Activated B cell treated with CpG ODN at 0.5 μM for 24 hours (primary cell): Measurements from ENCODE around the gene TEX29. TPM values are rescaled to one million over a fixed set of nuclear protein-coding genes. Genes with fewer than 3 reads are reported as not detected.

Experiments
- ATAC-seq: fragments of 200-7000 bp; cut with Tn5 transposase; one replicate; pipeline ENCODE4 v1.10.0; 2021; ENCODE audit warnings: low read depth, mild to moderate bottlenecking, moderate library complexity
- CTCF ChIA-PET: fragments of 350-600 bp; sonication (Branson Sonifier 250); formaldehyde crosslinking; loops from one replicate; lab custom pipeline; 2021; ENCODE audit warnings: antibody characterized with exemption; lab: Charles Lee
- POLR2A ChIA-PET: fragments of 350-600 bp; sonication (Branson Sonifier 250); formaldehyde crosslinking; loops from one replicate; lab custom pipeline; 2021; ENCODE audit warnings: antibody characterized with exemption; lab: Charles Lee
- DNase-seq: peaks from one replicate; pipeline ENCODE4 v3.0.0; 2022
- H3K27ac Mint-ChIP-seq: one replicate; pipeline ENCODE4 v1.8.0; 2020; ENCODE audit warnings: mixed read lengths
- H3K27me3 Mint-ChIP-seq: one replicate; pipeline ENCODE4 v1.8.0; 2021; ENCODE audit warnings: mixed read lengths
- H3K36me3 Mint-ChIP-seq: one replicate; pipeline ENCODE4 v1.8.0; 2021; ENCODE audit warnings: low read depth, mixed read lengths
- H3K4me1 Mint-ChIP-seq: one replicate; pipeline ENCODE4 v1.8.0; 2021; ENCODE audit warnings: mixed read lengths
- H3K4me3 Mint-ChIP-seq: one replicate; pipeline ENCODE4 v1.8.0; 2020; ENCODE audit warnings: mild to moderate bottlenecking, mixed read lengths
- H3K9me3 Mint-ChIP-seq: one replicate; pipeline ENCODE4 v1.8.0; 2020; ENCODE audit warnings: mixed read lengths
- CTCF ChIP-seq: fragments of 200-600 bp; IDR thresholded peaks from one replicate; pipeline ENCODE4 v1.8.0; 2022; ENCODE audit warnings: antibody characterized with exemption, mild to moderate bottlenecking
- intact Hi-C: fragments of 100-400 bp; cut with micrococcal nuclease; formaldehyde crosslinking; loops from one replicate; pipeline ENCODE4 v1.15.1; 2024
- total RNA-seq: library from RNA; stranded (reverse); gene quantifications from 2 replicates; pipeline ENCODE4 v1.2.3, GENCODE V29; 2022

TEX29 gene
- total RNA-seq, 1 donor from 2014 or later = 0.35 TPM

- TF ChIP-seq CTCF = no peak
- Mint-ChIP-seq H3K9me3 (no peaks in the 10 kb centered on the region), H3K27ac (no peak overlapping the region), H3K4me3 (no peak overlapping the region), H3K4me1 (no peaks in the 10 kb centered on the region), H3K27me3 (peaks cover 18% of the 10 kb centered on the region), H3K36me3 (no peaks in the 10 kb centered on the region)
- CTCF ChIA-PET = no interaction called here
- DNase-seq (no peak), ATAC-seq (no peak)
- POLR2A ChIA-PET = no interaction called here
- intact Hi-C loops = no loop called here
These were observed 64.9 kb downstream of the TEX29 start for GRCh38 chr13:111385183-111385857.

GRCh38 chr13:111387026-111387871 lies 66.8 kb downstream of the TEX29 start:
- Mint-ChIP-seq H3K9me3 (no peaks in the 10 kb centered on the region), H3K4me1 (no peaks in the 10 kb centered on the region), H3K27me3 (peaks cover 14% of the 10 kb centered on the region), H3K4me3 (no peak overlapping the region), H3K36me3 (no peaks in the 10 kb centered on the region), H3K27ac (no peak overlapping the region)
- DNase-seq = no peak
- no peak for ATAC-seq
- no peak for TF ChIP-seq CTCF
- ChIA-PET CTCF (no interaction called here), POLR2A (no interaction called here)
- intact Hi-C loops = no loop called here

GRCh38 chr13:111387945-111388600 lies 67.6 kb downstream of the TEX29 start:
- Mint-ChIP-seq H3K4me1 (no peaks in the 10 kb centered on the region), H3K4me3 (no peak overlapping the region), H3K9me3 (no peaks in the 10 kb centered on the region), H3K27me3 (peaks cover 13% of the 10 kb centered on the region), H3K27ac (no peak overlapping the region), H3K36me3 (no peaks in the 10 kb centered on the region)
- CTCF ChIA-PET = no interaction called here
- intact Hi-C loops = no loop called here
- DNase-seq (no peak), ATAC-seq (no peak)
- POLR2A ChIA-PET = no interaction called here
- TF ChIP-seq CTCF = no peak

- POLR2A ChIA-PET = no interaction called here
- CTCF ChIA-PET = no interaction called here
- Mint-ChIP-seq H3K9me3 (no peaks in the 10 kb centered on the region), H3K27ac (no peak overlapping the region), H3K4me3 (no peak overlapping the region), H3K4me1 (no peaks in the 10 kb centered on the region), H3K36me3 (no peaks in the 10 kb centered on the region), H3K27me3 (peaks cover 9% of the 10 kb centered on the region)
- no peak for DNase-seq
- intact Hi-C loops = no loop called here
- no peak for ATAC-seq
- no peak for TF ChIP-seq CTCF
These were observed 68.5 kb downstream of the TEX29 start for GRCh38 chr13:111388851-111389500.
